GM19035 (cell line): ENCODE data around the gene EPAS1.

Experiments used
- ATAC-seq: cut with Tn5 transposase; IDR thresholded peaks from one replicate; pipeline ENCODE4 v1.9.1; 2021; ENCODE audit not compliant: unreplicated experiment

EPAS1 gene

GRCh38 chr2:46402874-46403273 is 105.7 kb downstream of the EPAS1 start:
- ATAC-seq, result no peak

DNA sequence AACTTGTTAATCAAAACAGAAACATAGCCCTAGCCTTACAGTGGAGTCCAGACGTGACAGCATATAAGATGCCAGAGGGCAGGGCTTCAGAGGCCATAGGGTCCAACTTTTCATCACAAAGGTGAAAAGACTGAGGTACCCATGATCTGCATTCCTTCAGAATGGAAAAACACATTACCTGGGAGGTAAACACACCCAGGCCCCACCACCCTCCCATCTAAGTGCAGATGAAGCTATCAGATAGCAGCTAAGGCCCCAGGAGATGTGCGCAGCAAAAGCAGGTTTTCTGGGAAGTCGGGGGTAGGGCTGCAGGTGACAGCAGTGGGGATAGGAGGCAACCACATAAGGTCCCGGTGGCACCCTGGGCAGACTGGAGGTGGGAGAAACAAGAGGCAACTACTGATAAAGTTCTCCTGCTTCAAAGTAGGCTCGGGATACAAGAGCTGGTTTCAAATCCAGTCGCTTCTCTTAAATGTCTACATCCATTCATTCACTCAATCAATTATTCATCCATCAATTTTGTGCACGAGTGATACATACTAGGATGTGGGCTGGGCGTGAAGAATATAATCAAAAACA is 107.1 kb downstream of the EPAS1 start:
- ATAC-seq, result no peak

DNA sequence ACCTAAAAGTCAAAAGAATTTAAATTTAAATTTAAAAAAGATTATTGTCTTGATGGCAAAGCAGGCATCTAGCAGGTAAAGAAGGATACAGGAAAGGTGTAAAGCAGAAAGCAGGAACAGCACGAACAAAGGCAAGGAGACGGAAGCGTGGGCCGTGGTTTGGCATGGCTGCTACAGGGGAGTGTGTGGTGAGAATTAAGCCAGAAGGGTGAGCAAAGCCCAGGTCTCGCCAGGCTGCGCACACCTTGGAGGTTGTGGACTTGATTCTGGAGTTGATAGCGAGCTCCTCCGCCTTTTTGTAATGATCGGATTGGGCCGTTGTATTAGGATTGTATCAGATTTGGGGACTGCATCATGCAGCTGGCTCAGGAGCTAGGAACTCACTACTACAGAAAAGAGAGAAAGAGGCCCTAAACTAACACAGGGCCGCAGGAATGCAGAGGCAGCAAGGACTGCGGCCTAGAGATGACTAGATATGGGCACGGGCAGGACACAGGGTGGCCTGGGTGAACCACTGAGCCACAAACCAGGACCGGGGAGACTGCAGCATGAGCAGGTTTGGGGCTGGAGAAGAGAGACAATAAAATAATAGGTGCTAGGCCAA is 110.7 kb downstream of the EPAS1 start:
- no peak for ATAC-seq

GRCh38 chr2:46409756-46410155 is 112.5 kb downstream of the EPAS1 start:
- no peak for ATAC-seq

- no peak for ATAC-seq
Measured at GRCh38 chr2:46410273-46411244, 113.4 kb downstream of the EPAS1 start.

DNA sequence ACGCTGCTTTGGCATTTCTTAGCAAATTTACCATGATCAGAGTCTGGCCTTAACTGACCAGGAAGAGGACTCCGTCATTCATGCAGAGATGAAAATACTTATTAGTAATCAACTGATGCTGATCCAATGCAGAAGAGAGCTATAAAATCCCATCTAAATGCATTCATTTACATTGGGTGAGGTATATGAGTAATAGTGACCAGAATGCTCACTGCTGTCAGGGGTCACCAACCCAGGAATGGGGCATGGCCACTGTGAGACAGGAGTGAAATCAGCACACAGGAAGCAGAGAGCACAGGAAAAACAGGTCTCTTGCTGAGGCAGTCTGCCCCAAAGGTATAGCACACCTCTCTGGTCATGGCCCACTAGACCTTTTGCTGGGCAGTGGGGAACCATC is 114.0 kb downstream of the EPAS1 start:
- ATAC-seq, result no peak

- ATAC-seq, result no peak
Measured at GRCh38 chr2:46411985-46412384, 114.8 kb downstream of the EPAS1 start.

- ATAC-seq, result no peak
Measured at GRCh38 chr2:46413111-46413510, 115.9 kb downstream of the EPAS1 start.

- ATAC-seq, result no peak
Measured at GRCh38 chr2:46413631-46414030, 116.4 kb downstream of the EPAS1 start.

DNA sequence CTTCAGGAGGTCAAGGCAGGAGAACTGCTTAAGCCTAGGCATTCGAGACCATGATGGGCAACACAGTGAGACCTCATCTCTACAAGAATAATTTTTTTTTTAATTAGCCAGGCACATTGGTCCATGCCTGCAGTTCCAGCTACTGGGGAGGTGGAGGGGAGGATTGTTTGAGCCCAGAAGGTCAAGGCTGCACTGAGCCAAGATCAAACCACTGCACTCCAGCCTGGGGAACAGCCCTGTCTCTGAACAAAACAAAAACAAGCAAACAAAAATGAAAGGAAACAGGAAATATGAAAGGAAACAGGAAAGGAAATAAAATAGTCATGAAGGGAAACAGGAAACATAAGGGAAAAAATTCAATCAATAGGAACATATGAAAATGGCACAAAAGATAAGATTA is 117.5 kb downstream of the EPAS1 start:
- no peak for ATAC-seq

GRCh38 chr2:46416280-46416679 is 119.1 kb downstream of the EPAS1 start:
- no peak for ATAC-seq

DNA sequence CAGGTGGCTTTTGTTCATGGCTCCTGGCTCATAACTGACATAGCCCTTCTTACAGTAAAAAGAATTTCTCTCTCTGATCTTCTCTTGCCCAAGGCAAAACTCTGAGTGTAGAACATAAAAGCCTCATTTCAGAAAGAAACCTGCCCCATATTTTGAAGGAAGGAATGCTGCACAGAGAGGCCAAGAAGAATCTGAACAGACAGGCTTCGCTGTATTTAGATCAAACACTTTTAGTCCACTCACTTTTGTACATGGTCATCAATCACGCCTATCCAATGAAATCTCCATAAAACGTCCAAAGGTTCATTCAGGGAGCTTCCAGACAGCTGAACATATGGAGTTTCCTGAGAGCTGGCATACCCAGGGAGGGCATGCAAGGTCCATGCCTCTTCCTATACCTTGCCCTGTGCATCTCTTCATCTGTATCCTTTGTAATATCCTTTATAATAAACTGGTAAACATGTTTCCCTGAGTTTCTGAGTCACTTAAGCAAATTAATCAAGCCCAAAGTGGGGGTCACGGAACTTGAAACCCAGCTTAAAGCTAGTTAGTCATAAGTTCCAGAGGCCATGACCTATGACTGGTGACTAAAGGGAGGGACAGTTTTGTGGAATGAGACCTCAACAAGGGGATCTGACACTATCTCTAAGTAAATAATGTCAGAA is 119.7 kb downstream of the EPAS1 start:
- no peak for ATAC-seq

GRCh38 chr2:46420945-46421344 is 123.7 kb downstream of the EPAS1 start:
- no peak for ATAC-seq

DNA sequence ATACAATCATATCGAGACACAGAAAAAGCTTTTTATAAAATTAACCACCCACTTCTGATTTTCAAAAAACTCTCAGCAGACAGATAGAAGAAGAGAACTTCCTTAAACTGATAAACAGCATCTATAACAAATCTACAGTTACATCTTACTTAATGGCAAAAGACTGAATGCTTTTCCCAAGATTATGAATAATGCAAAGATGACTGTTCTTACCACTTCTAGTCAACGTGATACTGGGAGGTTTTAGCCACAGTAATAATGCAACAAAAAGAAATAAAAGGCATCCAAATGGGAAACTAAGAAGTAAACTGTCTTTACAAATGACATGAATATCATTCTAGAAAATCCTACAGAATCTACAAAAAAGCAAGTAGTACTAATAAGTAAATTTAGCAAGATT is 124.2 kb downstream of the EPAS1 start:
- no peak for ATAC-seq

DNA sequence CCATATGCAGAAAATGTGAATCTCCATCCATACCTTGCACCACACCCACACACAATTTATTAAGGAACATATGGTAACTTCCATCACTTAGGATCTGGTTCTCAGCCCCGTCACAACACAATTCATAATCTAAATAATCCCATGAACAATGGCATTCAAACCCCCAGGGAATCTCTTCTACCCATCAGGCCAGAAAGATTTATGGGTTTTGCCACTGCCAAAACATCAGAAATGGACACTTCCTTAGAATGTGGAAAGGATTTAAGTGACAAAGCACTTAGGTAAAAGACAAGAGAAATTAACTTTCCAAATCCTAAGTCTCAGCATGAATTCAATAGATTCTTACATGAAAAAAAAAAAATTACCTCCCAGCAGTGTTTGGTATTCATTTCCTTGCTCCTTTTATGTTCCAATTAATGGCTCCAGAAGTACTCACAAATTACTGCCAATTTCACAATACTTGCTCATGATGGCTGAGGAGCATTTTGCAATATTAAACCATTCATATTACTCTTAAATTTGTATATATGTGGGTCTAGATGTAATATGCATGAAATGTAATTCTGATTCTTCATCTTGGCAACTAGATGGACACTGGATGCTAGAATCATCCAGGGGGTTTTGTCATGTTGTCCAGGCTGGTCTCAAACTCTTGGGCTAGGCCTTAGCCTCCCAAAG is 125.6 kb downstream of the EPAS1 start:
- ATAC-seq, result no peak

DNA sequence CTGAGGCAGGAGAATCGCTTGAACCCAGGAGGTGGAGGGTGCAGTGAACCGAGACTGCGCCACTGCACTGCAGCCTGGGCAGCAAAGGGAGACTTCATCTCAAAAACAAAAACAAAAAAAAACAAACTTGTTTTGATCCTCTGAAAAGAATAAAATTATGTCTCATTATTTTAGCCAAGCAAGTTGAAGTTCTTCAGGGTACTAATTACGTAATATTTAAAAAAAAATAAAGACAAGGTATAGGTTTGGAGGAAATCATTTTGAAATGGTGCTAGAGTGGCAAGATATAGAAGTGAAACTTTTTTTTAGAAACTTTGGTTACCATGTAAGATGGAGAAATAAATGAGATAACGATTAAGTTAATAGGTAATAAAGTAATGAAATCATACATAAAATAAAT is 127.7 kb downstream of the EPAS1 start:
- no peak for ATAC-seq

GRCh38 chr2:46428911-46429436 is 131.8 kb downstream of the EPAS1 start:
- ATAC-seq, result no peak

DNA sequence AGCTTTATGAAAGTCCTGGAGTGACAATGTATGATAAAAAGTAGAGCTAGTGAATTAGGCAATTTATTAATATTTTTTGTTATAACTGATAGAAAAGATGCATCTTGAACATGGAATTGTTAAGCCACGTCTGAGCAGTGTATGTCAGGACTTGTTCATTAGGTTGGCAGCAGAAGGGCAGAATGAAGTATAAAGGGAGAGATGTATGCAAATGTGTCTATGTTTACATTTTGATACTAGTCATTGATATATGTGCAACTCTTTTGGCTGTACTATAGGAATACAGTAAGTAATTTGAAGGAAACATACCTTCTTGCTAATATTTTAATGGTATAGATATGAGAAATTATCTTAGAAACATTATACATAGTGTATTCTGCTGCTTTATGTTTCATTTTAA is 133.2 kb downstream of the EPAS1 start:
- ATAC-seq, result no peak

GRCh38 chr2:46430992-46431391 is 133.8 kb downstream of the EPAS1 start:
- ATAC-seq, result no peak

- ATAC-seq, result no peak
Measured at GRCh38 chr2:46431481-46432235, 134.5 kb downstream of the EPAS1 start.
